ENCODE measurements around the gene FANK1.
"Not testable (repeated sequence)": the region's sequence is repeated elsewhere in the genome, so short reads cannot be mapped to it uniquely, and the experiment has no call there.

FANK1 gene

GRCh38 chr10:126042906-126043305, 146.5 kb downstream of the FANK1 start:
- Histone ChIP-seq H3K36me3 (ENCODE audit: control insufficient read depth, insufficient read depth, low read length) (no peaks in the 10 kb centered on the region), H3K4me3 (replicated peaks; ENCODE audit: low read depth, low read length) (no peak overlapping the region), H3K27me3 (replicated peaks; ENCODE audit: control insufficient read depth, insufficient read depth, low read length) (no peaks in the 10 kb centered on the region)
- TF ChIP-seq CTCF (IDR thresholded peaks at IDR 0.05; ENCODE audit: insufficient read depth, low read length, poor library complexity, severe bottlenecking): no peak
- DNase-seq (ENCODE audit: extremely low read depth, insufficient read length): no peak

GRCh38 chr10:126043389-126043788, 147.0 kb downstream of the FANK1 start:
- TF ChIP-seq CTCF (IDR thresholded peaks at IDR 0.05; ENCODE audit: insufficient read depth, low read length, poor library complexity, severe bottlenecking): no peak
- DNase-seq (ENCODE audit: extremely low read depth, insufficient read length): no peak

GRCh38 chr10:126045861-126046260, 149.5 kb downstream of the FANK1 start:
- Histone ChIP-seq H3K27me3 (replicated peaks; ENCODE audit: control insufficient read depth, insufficient read depth, low read length) (no peaks in the 10 kb centered on the region), H3K36me3 (ENCODE audit: control insufficient read depth, insufficient read depth, low read length) (no peaks in the 10 kb centered on the region), H3K4me3 (replicated peaks; ENCODE audit: low read depth, low read length) (no peak overlapping the region)
- TF ChIP-seq CTCF (IDR thresholded peaks at IDR 0.05; ENCODE audit: insufficient read depth, low read length, poor library complexity, severe bottlenecking): no peak
- DNase-seq (ENCODE audit: extremely low read depth, insufficient read length): no peak

More at GRCh38 chr10:126043389-126043788, 147.0 kb downstream of the FANK1 start:
- H3K27me3 ChIP-seq (replicated peaks; ENCODE audit: control insufficient read depth, insufficient read depth, low read length): no peaks in the 10 kb centered on the region
- H3K36me3 ChIP-seq (ENCODE audit: control insufficient read depth, insufficient read depth, low read length): no peaks in the 10 kb centered on the region
- no peak overlapping the region for H3K4me3 ChIP-seq (replicated peaks; ENCODE audit: low read depth, low read length)

DNA sequence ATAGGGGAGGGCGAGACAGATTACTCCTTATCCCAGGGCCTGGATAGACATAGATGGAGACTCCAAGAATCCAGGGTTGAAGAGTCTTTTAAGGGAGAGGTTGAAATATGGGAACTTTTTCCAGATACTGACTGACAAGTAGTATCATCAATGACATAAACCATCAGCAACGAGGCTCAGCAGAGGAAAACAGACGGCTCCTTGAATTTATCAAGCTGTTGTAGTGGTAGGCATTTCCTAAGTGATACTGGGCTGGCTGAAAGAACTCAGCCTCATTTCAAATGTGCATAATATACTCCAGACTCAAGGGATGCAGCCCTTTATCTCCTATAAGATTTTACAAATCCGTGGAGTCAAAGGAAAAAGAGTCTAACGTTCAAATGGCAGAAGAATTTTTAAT, 150.5 kb downstream of the FANK1 start:
- TF ChIP-seq CTCF (IDR thresholded peaks at IDR 0.05; ENCODE audit: insufficient read depth, low read length, poor library complexity, severe bottlenecking): no peak

DNA sequence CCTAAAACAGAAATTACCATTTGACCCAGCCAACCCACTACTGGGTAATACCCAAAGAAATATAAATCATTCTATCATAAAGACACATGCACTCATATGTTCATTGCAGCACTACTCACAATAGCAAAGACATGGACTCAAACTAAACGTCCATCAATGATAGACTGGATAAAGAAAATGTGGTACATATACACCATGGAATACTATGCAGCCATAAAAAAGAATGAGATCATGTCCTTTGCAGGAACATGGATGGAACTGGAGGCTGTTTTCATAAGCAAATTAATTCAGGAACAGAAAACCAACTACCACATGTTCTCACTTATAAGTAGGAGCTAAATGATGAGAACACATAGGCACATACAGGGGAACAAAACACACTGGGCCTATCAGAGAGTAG, 151.4 kb downstream of the FANK1 start:
- H3K36me3 ChIP-seq (ENCODE audit: control insufficient read depth, insufficient read depth, low read length); H3K27me3 ChIP-seq (replicated peaks; ENCODE audit: control insufficient read depth, insufficient read depth, low read length); H3K4me3 ChIP-seq (replicated peaks; ENCODE audit: low read depth, low read length); DNase-seq (ENCODE audit: extremely low read depth, insufficient read length): not testable (repeated sequence)

More for the DNA sequence above, 150.5 kb downstream of the FANK1 start:
- Histone ChIP-seq H3K4me3 (replicated peaks; ENCODE audit: low read depth, low read length) (no peak overlapping the region), H3K27me3 (replicated peaks; ENCODE audit: control insufficient read depth, insufficient read depth, low read length) (no peaks in the 10 kb centered on the region), H3K36me3 (ENCODE audit: control insufficient read depth, insufficient read depth, low read length) (no peaks in the 10 kb centered on the region)
- DNase-seq (ENCODE audit: extremely low read depth, insufficient read length): no peak

- H3K27me3 ChIP-seq (replicated peaks; ENCODE audit: control insufficient read depth, insufficient read depth, low read length): no peaks in the 10 kb centered on the region
- H3K4me3 ChIP-seq (replicated peaks; ENCODE audit: low read depth, low read length): no peak overlapping the region
- no peak for DNase-seq (ENCODE audit: extremely low read depth, insufficient read length)
- no peaks in the 10 kb centered on the region for H3K36me3 ChIP-seq (ENCODE audit: control insufficient read depth, insufficient read depth, low read length)
- TF ChIP-seq CTCF (IDR thresholded peaks at IDR 0.05; ENCODE audit: insufficient read depth, low read length, poor library complexity, severe bottlenecking): no peak
Measured at GRCh38 chr10:126049759-126050700, 153.7 kb downstream of the FANK1 start.
